ENCODE results near the gene PHLDA1.

GRCh38 chr12:76018672-76019071 lies 12.9 kb downstream of the PHLDA1 start:
- TF ChIP-seq CTCF (CRISPR knock-in tag; IDR thresholded peaks at IDR 0.05) (no peak), POLR2A (IDR thresholded peaks at IDR 0.05; ENCODE audit: insufficient read depth in 1 of 2, low read depth in 2 of 2, low read length in 2 of 2) (no peak), FOXA1 (IDR thresholded peaks at IDR 0.05) (no peak), FOXA1 (CRISPR knock-in tag; IDR thresholded peaks at IDR 0.05) (no peak), CBX1 (IDR thresholded peaks at IDR 0.05; ENCODE audit: low read depth) (no peak), ZSCAN21 (CRISPR knock-in tag; IDR thresholded peaks at IDR 0.05; ENCODE audit: borderline replicate concordance) (no peak), ZFP62 (CRISPR knock-in tag; IDR thresholded peaks at IDR 0.05) (no peak)
